K562 (cell line): ENCODE data around the gene CD55. TPM values are rescaled to one million over a fixed set of nuclear protein-coding genes. Genes with fewer than 3 reads are reported as not detected.
A peak's percentile ranks its signal among the peaks of the same experiment; 100 is the strongest.

ENCODE experiments used
- ARID2 ChIP-seq: fragments of 450-650 bp; IDR thresholded peaks from 2 replicates; pipeline ENCODE4 v1.6.1; 2017; ENCODE audit warnings: antibody characterized with exemption, mild to moderate bottlenecking
- CBX5 ChIP-seq: IDR thresholded peaks from 2 replicates; pipeline ENCODE4 v1.6.1; 2014; ENCODE audit warnings: low read depth, borderline replicate concordance
- ELF2 ChIP-seq: fragments of 250-450 bp; sonication (Bioruptor Pico); IDR thresholded peaks from 2 replicates; pipeline ENCODE4 v1.5.0; 2021; ENCODE audit warnings: mild to moderate bottlenecking
- ETS2 ChIP-seq: IDR thresholded peaks from 2 replicates; pipeline ENCODE4 v1.6.1; 2016; ENCODE audit warnings: borderline replicate concordance, missing genetic modification characterization, mild to moderate bottlenecking, moderate library complexity, missing compliant biosample characterization; ENCODE audit not compliant: poor library complexity, severe bottlenecking
- ETV5 ChIP-seq: sonication (generic); formaldehyde crosslinking; IDR thresholded peaks from 2 replicates; pipeline ENCODE4 v1.4.0; 2020; ENCODE audit warnings: low read depth, mild to moderate bottlenecking, missing genetic modification reagents
- FOXM1 ChIP-seq, 2 experiments: fragments of 450-650 bp in 1 of 2; sonication (generic) in 1 of 2; formaldehyde crosslinking in 1 of 2; IDR thresholded peaks; 2 replicates each; pipeline versions ENCODE4 v1.6.1 to v1.9.0; 2017 to 2022; ENCODE audit warnings: low read depth in 2 of 2, mild to moderate bottlenecking in 2 of 2, missing genetic modification reagents in 1 of 2, moderate library complexity in 1 of 2
- KAT8 ChIP-seq: fragments of 450-650 bp; IDR thresholded peaks from 2 replicates; pipeline ENCODE4 v1.6.1; 2016; ENCODE audit warnings: low read depth, mild to moderate bottlenecking
- RHOXF2B ChIP-seq: fragments of 250-450 bp; sonication (Bioruptor Pico); conservative IDR thresholded peaks from 2 replicates; pipeline ENCODE4 v1.5.1; 2021
- SP2 ChIP-seq: IDR thresholded peaks from 2 replicates; pipeline ENCODE4 v1.6.1; 2011; ENCODE audit warnings: mild to moderate bottlenecking, low read depth, low read length, moderate library complexity; ENCODE audit not compliant: poor library complexity, severe bottlenecking; ENCODE audit errors: extremely low read depth
- ZNF263 ChIP-seq: sonication (generic); formaldehyde crosslinking; IDR thresholded peaks from 2 replicates; pipeline ENCODE4 v1.8.0; 2022; ENCODE audit warnings: mild to moderate bottlenecking, missing genetic modification reagents, borderline replicate concordance
- ZNF583 ChIP-seq: fragments of 250-450 bp; sonication (Bioruptor Pico); IDR thresholded peaks from 2 replicates; pipeline ENCODE4 v1.4.0; 2020
- polyA plus RNA-seq, 8 experiments: library from polyadenylated mRNA; depleted of rRNA in 4 of 8; stranded (reverse) in 5 of 8; unstranded in 3 of 8; fragments of >200 nt; fragmentation: Nextera tagmentation in 2 of 8; fragmentation: Illumina TruSeq in 1 of 8; extraction: Ambion mirVana in 2 of 8; extraction: Trizol in 1 of 8; gene quantifications; 2 replicates each; pipeline versions ENCODE4 v1.2.1 to v1.2.3, GENCODE V29; 2011 to 2014; ENCODE audit warnings: inconsistent platforms in 1 of 8, missing spikeins in 1 of 8
- total RNA-seq, 7 experiments: library from RNA; depleted of rRNA in 6 of 7; stranded (reverse); fragments of >200 nt in 6 of 7; fragmentation: Illumina TruSeq in 2 of 7; extraction: Trizol in 2 of 7; gene quantifications; 2 replicates each; pipeline versions ENCODE4 v1.2.1 to v1.2.3, GENCODE V29; 2011 to 2021; ENCODE audit warnings: low replicate concordance in 1 of 7
- TF ChIP-seq, protein P1 (sequence below): fragments of 200-400 bp; formaldehyde crosslinking; IDR thresholded peaks from 2 replicates; pipeline ENCODE4 v1.6.1; 2017; ENCODE audit warnings: mild to moderate bottlenecking, low read depth, low read length, moderate library complexity
- TF ChIP-seq, protein P2 (sequence below): fragments of 450-650 bp; IDR thresholded peaks from 2 replicates; pipeline ENCODE4 v1.6.1; 2017; ENCODE audit warnings: antibody characterized with exemption
- TF ChIP-seq, protein P3 (sequence below): sonication (generic); formaldehyde crosslinking; IDR thresholded peaks from 2 replicates; pipeline ENCODE4 v1.8.0; 2022; ENCODE audit warnings: missing genetic modification reagents, mild to moderate bottlenecking, borderline replicate concordance
- TF ChIP-seq, protein P4 (sequence below): sonication (generic); formaldehyde crosslinking; IDR thresholded peaks from 2 replicates; pipeline ENCODE4 v1.8.1; 2023; ENCODE audit warnings: mild to moderate bottlenecking, missing genetic modification reagents
- TF ChIP-seq, protein P5 (sequence below), 2 experiments: fragments of 450-650 bp in 1 of 2; IDR thresholded peaks; 2 replicates each; pipeline ENCODE4 v1.6.1; 2011 to 2017; ENCODE audit warnings: low read depth in 2 of 2, antibody characterized with exemption in 1 of 2, borderline replicate concordance in 1 of 2, low read length in 1 of 2, mild to moderate bottlenecking in 1 of 2, mixed read lengths in 1 of 2; ENCODE audit not compliant: control insufficient read depth in 1 of 2

Gene CD55
- total and polyA plus RNA-seq, 9 of the 15 experiments (the other 6 are each of a cell fraction or from before 2014, with no cell fraction given): 17.7 to 150 (median 97.0) TPM

DNA sequence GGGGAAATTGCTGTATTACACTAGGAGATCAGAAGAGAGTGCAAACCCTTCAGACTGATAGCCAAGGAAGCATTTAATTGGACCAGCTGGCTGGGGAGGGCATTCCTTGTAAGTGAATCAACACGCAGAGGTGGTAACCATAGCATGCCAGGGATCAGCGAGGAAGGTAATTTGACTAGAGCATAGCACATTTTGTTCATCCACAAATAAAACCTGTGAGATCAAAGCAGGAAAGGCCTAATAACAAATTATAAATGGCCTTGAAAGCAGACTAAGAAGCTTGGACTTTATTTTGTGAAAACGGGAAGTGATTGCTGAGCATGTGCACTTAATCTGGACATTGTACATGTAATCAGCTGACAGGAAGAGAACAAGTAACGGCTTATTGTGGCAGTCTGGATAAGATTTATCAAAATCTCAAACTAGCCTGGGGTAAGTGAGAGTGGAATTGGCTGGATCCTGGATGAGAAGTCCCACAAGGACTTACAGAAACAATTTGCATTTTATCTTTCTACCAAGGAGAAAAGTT, 11.7 kb upstream of the CD55 start (continued):
- TF ChIP-seq, protein P1, sequence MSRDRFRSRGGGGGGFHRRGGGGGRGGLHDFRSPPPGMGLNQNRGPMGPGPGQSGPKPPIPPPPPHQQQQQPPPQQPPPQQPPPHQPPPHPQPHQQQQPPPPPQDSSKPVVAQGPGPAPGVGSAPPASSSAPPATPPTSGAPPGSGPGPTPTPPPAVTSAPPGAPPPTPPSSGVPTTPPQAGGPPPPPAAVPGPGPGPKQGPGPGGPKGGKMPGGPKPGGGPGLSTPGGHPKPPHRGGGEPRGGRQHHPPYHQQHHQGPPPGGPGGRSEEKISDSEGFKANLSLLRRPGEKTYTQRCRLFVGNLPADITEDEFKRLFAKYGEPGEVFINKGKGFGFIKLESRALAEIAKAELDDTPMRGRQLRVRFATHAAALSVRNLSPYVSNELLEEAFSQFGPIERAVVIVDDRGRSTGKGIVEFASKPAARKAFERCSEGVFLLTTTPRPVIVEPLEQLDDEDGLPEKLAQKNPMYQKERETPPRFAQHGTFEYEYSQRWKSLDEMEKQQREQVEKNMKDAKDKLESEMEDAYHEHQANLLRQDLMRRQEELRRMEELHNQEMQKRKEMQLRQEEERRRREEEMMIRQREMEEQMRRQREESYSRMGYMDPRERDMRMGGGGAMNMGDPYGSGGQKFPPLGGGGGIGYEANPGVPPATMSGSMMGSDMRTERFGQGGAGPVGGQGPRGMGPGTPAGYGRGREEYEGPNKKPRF: no peak
- TF ChIP-seq, protein P2, sequence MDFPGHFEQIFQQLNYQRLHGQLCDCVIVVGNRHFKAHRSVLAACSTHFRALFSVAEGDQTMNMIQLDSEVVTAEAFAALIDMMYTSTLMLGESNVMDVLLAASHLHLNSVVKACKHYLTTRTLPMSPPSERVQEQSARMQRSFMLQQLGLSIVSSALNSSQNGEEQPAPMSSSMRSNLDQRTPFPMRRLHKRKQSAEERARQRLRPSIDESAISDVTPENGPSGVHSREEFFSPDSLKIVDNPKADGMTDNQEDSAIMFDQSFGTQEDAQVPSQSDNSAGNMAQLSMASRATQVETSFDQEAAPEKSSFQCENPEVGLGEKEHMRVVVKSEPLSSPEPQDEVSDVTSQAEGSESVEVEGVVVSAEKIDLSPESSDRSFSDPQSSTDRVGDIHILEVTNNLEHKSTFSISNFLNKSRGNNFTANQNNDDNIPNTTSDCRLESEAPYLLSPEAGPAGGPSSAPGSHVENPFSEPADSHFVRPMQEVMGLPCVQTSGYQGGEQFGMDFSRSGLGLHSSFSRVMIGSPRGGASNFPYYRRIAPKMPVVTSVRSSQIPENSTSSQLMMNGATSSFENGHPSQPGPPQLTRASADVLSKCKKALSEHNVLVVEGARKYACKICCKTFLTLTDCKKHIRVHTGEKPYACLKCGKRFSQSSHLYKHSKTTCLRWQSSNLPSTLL: no peak
- TF ChIP-seq ETV5 (CRISPR knock-in tag) (no peak), SP2 (no peak), ETS2 (no peak), RHOXF2B (CRISPR knock-in tag) (no peak), ARID2 (no peak; the same call in 1 of the 2 replicates), ZNF263 (no peak), ZNF583 (CRISPR knock-in tag) (peak; percentile 51; the same call in 1 of the 2 replicates), CBX5 (no peak), ELF2 (CRISPR knock-in tag) (no peak), FOXM1 (IDR thresholded peaks at IDR 0.05; ENCODE audit: low read depth) (peak; percentile 91), FOXM1 (CRISPR knock-in tag; IDR thresholded peaks at IDR 0.05; ENCODE audit: low read depth) (no peak), KAT8 (no peak)
- TF ChIP-seq, protein P3, sequence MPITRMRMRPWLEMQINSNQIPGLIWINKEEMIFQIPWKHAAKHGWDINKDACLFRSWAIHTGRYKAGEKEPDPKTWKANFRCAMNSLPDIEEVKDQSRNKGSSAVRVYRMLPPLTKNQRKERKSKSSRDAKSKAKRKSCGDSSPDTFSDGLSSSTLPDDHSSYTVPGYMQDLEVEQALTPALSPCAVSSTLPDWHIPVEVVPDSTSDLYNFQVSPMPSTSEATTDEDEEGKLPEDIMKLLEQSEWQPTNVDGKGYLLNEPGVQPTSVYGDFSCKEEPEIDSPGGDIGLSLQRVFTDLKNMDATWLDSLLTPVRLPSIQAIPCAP (CRISPR knock-in tag): no peak
- TF ChIP-seq, protein P4, sequence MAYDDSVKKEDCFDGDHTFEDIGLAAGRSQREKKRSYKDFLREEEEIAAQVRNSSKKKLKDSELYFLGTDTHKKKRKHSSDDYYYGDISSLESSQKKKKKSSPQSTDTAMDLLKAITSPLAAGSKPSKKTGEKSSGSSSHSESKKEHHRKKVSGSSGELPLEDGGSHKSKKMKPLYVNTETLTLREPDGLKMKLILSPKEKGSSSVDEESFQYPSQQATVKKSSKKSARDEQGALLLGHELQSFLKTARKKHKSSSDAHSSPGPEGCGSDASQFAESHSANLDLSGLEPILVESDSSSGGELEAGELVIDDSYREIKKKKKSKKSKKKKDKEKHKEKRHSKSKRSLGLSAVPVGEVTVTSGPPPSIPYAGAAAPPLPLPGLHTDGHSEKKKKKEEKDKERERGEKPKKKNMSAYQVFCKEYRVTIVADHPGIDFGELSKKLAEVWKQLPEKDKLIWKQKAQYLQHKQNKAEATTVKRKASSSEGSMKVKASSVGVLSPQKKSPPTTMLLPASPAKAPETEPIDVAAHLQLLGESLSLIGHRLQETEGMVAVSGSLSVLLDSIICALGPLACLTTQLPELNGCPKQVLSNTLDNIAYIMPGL (CRISPR knock-in tag): no peak
- TF ChIP-seq, protein P5, sequence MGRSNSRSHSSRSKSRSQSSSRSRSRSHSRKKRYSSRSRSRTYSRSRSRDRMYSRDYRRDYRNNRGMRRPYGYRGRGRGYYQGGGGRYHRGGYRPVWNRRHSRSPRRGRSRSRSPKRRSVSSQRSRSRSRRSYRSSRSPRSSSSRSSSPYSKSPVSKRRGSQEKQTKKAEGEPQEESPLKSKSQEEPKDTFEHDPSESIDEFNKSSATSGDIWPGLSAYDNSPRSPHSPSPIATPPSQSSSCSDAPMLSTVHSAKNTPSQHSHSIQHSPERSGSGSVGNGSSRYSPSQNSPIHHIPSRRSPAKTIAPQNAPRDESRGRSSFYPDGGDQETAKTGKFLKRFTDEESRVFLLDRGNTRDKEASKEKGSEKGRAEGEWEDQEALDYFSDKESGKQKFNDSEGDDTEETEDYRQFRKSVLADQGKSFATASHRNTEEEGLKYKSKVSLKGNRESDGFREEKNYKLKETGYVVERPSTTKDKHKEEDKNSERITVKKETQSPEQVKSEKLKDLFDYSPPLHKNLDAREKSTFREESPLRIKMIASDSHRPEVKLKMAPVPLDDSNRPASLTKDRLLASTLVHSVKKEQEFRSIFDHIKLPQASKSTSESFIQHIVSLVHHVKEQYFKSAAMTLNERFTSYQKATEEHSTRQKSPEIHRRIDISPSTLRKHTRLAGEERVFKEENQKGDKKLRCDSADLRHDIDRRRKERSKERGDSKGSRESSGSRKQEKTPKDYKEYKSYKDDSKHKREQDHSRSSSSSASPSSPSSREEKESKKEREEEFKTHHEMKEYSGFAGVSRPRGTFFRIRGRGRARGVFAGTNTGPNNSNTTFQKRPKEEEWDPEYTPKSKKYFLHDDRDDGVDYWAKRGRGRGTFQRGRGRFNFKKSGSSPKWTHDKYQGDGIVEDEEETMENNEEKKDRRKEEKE (IDR thresholded peaks at IDR 0.05; ENCODE audit: borderline replicate concordance in 1 of 2, control insufficient read depth in 1 of 2, low read depth in 2 of 2, low read length in 1 of 2): no peak
